Right ventricle myocardium inferior (tissue), 1 donor: Measurements from ENCODE around the gene TMEM184B. TPM values are rescaled to one million over a fixed set of nuclear protein-coding genes. Genes with fewer than 3 reads are reported as not detected.
A peak's percentile ranks its signal among the peaks of the same experiment; 100 is the strongest.
"Not testable (repeated sequence)": the region's sequence is repeated elsewhere in the genome, so short reads cannot be mapped to it uniquely, and the experiment has no call there.

Experiments
- ATAC-seq: fragments of 200-7000 bp; cut with Tn5 transposase; one replicate; pipeline ENCODE4 v1.9.1; 2020; ENCODE audit warnings: mild to moderate bottlenecking, moderate library complexity
- DNase-seq: peaks from one replicate; pipeline ENCODE4 v3.0.0; 2021; ENCODE audit errors: missing footprints
- intact Hi-C: fragments of 100-400 bp; cut with DNase I; formaldehyde crosslinking; loops from one replicate; pipeline ENCODE4 v1.11.0; 2022
- total RNA-seq: library from RNA; stranded (reverse); fragmentation: NEBNext Ultra II Directional; extraction: Animal tissue kit (Norgen Biotek cat#: 25700); gene quantifications from one replicate; pipeline ENCODE4 v1.2.1, GENCODE V29; 2021
- donor health status: DM: no; HTN: yes; CAD: no; lungs with severe emphysema.

Gene TMEM184B
- total RNA-seq, 1 donor from 2014 or later = 43.1 TPM

DNA sequence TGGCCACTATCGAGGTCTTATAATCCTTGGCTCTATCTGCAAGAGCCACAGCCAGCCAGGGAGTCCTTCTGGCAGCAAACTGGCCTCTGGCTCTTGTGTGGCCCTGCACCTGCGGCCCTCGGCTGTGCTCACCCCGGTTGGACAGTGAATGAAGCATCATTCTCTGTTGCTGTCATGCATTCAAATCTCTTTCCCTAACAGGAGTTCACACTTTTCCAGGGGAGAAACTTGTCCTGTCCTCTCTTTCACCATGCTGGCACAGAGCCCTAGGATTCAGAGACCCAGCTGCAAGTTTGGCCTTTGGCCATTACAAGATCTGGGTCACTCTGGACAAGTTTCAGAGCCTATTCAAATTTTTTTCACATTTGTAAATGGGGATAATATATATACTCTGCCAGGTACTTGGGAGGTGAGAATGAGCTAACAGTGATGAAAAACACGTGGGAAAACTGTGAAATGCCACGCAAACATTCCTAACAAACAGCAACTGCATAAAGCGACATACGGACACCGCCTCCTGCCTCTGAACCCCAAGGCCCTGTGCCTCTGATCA, 34.2 kb downstream of the TMEM184B start:
- peak; percentile 17 for ATAC-seq
- DNase-seq = no peak
- intact Hi-C loops = loop anchor here (5.0 kb wide), 1 partner anchor 36 kb away; the partner anchor contains the start of gene MAFF

DNA sequence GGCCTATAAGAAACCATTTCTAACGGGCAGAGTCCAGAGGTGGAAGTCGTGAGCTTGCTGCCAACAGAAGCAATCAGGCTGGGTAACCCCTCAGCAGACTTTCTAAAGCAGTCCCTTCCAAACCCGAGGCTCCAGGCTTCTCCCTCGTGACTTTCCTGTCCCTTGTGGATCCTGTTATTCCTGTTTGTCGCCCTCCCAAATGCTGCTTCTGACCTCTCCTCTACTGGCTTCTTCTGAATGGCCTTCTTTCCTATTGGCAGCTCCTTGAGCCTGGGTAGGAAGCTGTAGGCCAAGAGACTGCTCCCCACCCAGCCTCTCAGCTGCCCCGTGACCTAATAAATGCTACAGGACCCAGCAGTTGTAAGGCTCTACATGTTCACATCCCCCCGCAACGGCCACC, 36.0 kb downstream of the TMEM184B start:
- ATAC-seq (no peak), DNase-seq (no peak)
- intact Hi-C loops = loop anchor here (5.0 kb wide), 1 partner anchor 34 kb away; the partner anchor contains the start of gene MAFF

DNA sequence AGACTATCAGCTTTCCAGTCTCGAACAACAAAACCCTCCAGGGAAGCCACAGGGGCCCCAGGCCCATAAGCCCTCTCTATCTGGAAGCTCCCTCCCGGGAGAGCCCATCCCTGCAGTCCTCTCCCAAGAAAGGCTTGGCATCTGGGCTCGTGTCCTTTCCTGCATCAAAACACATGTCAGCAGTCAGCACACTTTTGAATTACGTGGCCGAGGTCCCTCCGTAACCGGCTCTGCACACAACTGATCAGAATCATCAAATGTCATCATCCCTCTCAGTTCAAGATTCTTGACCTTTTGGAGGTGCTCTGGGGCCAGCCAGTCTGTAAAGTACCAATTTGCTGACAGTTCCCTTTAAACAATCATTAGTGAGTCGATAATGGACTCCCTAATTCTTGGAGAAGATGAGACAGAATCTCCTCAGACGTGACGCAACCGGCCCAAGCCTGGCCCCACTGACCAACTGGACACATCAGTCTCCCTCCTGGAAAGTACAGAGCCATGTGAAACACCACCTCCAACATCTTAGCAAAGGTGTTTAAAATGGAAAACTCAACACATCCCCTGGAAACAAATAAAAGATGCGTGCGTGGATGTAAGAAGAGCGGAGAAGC, 37.5 kb downstream of the TMEM184B start:
- intact Hi-C loops = loop anchor here (5.0 kb wide), 1 partner anchor 33 kb away; the partner anchor contains the start of gene MAFF
- DNase-seq (no peak), ATAC-seq (no peak)

GRCh38 chr22:38233856-38234255, 39.0 kb downstream of the TMEM184B start:
- intact Hi-C loops = loop anchor here (5.0 kb wide), 1 partner anchor 122 kb away; the partner anchor contains the start of gene BAIAP2L2
- ATAC-seq, DNase-seq: not testable (repeated sequence)

- no peak for ATAC-seq
- intact Hi-C loops = loop anchor here (5.0 kb wide), 1 partner anchor 121 kb away; the partner anchor contains the start of gene BAIAP2L2
- no peak for DNase-seq
These were observed 39.4 kb downstream of the TMEM184B start for GRCh38 chr22:38233427-38233826.

DNA sequence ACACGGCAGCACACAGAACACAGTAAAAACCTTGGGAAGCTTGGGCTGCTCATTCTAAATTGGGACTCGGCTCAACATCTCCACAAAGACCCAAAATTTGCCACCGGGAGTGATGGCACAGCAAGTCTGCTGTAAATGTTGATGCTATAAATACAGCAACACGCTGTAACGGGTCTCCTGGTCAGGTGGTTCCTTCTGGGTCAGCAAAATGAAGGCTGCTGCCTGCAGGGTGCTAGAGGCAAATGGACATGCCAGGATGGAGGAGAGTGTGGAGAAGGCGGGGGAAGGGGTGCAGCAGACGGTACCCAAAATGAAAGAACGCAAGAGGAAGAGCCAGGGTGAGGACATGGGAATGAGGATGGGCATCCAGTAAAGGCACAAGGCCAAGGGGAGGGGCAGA, 40.6 kb downstream of the TMEM184B start:
- DNase-seq (no peak), ATAC-seq (no peak)
- intact Hi-C loops = loop anchor here (5.0 kb wide), 1 partner anchor 120 kb away; the partner anchor contains the start of gene BAIAP2L2

- no peak for DNase-seq
- no peak for ATAC-seq
- intact Hi-C loops = loop anchor here (5.0 kb wide), 1 partner anchor 119 kb away; the partner anchor contains the start of gene BAIAP2L2
These were observed 41.9 kb downstream of the TMEM184B start for GRCh38 chr22:38230916-38231315.

- intact Hi-C loops = loop anchor here (5.0 kb wide), 1 partner anchor 118 kb away; the partner anchor contains the start of gene BAIAP2L2
- DNase-seq = peak; percentile 80
- peak; percentile 55 for ATAC-seq
These were observed 42.5 kb downstream of the TMEM184B start for GRCh38 chr22:38230108-38230825.

GRCh38 chr22:38228873-38229740, 43.7 kb downstream of the TMEM184B start:
- peak; percentile 77 for DNase-seq
- intact Hi-C loops = no loop called here
- peak; percentile 44 for ATAC-seq

DNA sequence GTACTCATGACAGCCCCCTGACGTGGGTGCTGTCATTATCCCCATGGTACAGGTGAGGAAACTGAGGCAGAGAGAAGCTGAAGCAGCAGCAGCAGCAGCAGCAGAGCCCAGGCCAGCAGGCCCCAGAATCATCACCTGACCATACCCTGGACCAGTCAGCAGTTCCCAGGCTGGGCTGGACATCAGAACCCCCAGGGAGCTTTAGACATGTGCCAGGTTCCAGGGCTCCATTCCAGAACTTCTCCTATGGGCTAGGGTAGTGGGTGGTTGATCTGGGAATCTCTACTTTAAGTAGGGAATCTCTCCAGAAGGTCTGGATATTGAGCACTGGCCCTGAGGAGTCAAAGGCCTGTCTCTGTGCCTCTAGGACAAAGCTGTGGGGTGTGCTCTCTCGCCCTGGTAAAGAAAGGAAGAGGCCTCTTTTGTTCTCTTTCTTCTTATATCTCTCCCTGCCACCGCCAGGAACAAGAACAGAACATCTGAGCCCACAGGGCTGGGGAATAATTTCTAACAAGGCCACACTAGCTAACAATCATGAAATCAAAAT, 44.4 kb downstream of the TMEM184B start:
- no peak for DNase-seq
- intact Hi-C loops = no loop called here
- no peak for ATAC-seq

DNA sequence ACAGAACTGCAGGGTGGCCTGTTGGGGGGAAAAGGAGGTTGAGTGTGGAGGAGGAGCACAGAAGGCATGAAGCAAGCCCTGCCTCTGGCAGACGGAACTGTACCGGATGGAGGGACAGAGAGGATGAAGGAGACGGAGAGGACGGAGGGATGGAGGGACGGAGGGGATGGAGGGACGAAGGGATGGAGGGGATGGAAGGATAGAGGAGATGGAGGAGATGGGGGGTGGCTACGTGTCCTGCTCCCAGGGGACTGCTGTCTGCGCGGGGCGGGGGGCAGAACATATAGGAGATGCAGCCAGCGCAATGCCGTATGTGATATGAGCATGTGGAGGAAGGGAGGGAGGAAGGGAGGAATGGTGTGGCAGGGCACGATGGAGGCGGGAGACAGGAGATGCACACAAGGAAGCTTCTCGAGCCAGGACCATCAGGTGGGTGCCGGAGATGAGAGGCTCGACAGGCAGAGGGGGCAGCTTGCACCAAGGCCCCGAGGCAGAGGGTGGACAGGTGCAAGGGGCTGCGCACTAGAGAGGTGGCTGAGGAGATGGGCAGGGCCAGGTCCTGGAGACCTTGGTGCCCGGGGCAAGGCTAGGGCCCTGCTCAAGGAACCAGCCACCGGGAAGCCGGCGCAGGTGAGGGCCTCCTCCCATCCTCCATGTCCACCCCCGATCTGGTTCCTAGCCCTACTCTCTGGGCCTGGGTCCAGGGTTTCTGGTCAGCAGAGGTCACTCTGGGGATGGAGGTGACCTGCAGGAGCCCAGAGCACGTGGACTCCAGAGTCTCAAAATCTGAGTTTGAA, 45.8 kb downstream of the TMEM184B start:
- ATAC-seq (no peak), DNase-seq (no peak)
- intact Hi-C loops = no loop called here

DNA sequence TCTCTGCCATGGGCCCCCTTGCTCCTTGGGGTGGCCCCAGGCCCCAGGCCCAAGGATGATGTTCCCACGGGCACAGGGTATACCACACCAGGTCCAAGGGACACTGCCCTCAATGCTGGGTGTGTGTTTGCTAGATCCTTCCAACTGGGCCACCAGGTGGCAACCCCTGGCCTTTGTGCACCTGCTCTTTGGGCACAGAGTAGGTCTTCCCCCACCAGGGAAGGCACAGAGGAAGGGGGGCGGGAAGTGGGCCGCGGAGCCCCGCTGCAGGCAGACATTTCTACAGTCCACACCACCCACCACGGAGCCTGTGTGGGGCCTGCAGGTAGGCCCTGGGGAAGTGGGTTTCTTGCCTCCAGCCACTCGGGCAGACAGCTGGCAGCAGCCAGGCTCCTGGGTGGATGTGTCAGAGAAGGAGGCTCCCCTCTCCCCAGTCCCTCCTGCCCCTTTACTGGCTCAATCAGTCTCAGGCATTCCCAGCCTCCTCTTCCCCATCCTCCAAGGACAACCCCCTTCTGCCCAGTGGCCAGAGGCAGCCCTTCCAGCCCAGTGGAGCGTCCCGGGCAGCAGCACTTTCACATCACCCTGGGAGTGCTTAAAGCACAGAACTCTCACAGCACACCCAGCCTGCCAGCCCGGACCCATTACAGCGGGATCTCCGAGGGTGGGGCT, 49.4 kb downstream of the TMEM184B start:
- ATAC-seq (no peak), DNase-seq (no peak)
- intact Hi-C loops = no loop called here

DNA sequence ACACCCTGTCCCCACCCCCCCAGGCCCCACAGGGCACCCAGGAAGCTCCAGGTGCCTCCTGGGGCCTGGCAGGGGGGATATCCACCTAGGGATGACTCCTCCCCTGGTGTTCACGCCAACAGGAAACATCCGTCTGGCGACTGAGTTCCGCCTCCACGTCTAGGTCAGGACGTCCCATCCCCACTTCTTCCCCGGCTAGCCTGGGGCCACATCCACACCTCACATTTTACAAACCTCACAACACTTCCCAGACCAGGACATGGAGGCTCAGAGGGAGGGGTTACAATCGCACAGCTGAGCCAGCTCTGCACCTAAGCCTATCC, 50.1 kb downstream of the TMEM184B start:
- intact Hi-C loops = no loop called here
- no peak for DNase-seq

DNA sequence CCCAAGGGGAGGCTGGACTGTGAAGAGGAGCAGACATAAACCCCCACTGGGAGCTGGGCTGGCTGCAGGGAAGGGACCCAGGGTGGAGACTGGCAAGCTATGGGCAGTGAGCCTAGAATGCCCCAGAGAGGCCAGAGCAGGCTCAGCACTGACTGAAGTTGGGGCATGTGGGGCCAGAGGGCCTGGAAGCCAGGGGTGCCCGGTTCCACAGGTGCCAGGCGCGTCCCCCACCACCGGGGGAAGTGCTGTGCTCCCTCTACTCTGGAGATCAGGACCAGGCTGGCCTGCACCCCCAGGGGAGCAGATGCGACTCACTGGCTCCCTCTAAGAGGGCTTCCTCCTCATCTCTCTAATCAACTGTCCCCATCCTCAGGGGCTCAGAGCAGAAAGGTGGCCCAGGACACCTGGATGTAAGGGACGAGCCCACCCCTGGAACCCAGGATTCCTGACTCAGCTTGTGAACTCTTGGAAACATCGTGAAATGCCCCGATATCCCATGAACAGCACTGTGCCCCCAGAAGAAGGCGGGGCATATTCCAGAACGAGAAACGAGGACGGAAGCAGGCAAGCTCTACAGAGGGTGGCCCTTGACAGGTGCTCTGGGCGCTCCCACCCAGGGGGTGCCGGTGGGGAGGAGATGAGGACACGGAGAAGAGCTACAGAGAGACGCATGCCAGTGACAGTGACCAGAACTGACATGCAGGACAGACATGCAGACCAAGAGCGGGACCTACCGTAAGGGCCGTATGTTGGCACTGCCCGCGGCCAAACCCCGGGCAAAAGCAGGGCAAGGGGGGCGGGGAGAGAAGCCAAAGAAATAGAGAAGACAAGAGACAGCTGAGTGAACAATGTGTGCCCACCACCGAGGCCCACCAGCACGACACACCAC, 50.7 kb downstream of the TMEM184B start:
- DNase-seq (no peak), ATAC-seq (no peak)
- intact Hi-C loops = no loop called here

More for the DNA sequence above, 50.1 kb downstream of the TMEM184B start:
- ATAC-seq = no peak

DNA sequence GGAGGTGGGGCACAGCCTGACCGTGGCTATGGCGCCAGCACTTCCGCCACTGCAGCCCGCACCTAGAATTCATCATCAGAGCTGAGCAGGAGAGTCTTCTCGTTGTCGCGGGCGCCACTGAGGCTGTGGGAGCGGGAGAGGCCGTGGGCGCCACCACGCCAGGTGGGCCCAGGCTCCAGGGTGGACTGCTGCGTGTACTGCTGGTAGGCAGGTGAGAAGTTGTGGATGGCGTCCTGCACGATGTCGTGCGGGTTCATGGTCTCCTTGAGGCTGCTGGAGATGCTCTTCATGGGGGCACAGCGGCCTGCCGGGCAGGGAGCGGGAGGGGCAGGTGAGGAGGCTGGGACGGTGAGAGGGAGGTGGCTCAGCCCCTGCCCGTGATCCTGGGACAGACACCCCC, 51.4 kb downstream of the TMEM184B start:
- intact Hi-C loops = no loop called here
- DNase-seq (no peak), ATAC-seq (no peak)

DNA sequence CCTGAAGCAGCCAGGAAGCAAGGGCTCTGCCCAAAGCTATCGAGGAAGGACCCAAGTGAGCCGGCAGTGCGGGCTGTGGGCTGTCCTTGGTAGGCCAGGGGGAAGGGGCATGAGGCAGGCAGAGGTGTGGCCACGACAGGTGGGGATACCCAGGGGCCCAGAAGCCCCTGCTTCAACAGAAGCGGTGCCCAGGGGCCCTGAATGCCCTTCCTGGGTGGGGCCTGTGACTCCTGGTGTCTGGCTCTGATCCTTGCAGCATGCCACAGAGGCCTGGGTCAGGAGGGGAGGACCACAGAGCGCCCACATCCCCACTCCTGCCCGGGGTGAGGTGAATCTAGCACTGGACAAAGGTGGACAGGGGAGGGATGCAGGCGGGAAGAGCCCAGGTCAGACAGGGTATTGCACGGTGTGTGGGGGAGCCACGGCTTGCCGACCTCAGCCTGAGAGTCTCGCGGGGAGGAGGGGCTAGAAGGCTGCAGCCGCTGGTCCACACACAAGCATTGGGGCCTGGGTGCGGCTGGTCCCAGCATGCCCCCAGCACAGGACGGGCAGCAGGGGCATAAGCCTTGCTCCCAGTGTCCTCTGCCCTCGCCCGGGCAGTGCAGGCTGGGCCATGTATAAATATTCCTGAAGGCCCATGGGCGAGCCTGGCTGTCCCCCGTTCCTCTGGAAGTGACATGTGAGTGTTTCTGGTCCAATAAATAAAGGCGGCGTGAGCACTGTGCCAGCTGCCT, 52.0 kb downstream of the TMEM184B start:
- DNase-seq (no peak), ATAC-seq (no peak)
- intact Hi-C loops = no loop called here
